ENCODE measurements around the gene ACP7.

ACP7 gene

DNA sequence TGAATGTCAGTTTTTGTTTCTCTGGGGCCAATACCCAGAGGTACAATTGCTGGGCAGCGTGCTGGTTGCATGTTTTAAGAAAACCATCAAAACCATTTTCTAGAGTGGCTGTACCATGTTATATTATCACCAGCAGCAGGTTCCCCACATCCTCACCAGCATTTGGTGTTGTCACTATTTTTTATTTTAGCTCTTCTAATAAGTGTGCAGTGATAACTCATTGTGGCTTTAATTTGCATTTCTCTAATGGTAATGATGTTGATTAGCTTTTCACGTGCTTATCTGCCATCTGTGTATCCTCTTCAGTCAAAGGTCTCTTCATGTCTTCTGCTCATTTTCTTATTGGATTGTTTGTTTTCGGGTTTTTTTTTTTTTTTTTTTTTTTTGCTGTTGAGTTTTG lies 63.3 kb downstream of the ACP7 start:
- Histone ChIP-seq H4K12ac (ENCODE audit: low read depth, low read length) (no peak overlapping the region), H4K91ac (ENCODE audit: low read depth, low read length) (no peak overlapping the region), H3K27ac (ENCODE audit: low read depth, low read length) (no peak overlapping the region), H3K4me2 (ENCODE audit: low read length) (no peak overlapping the region), H4K8ac (ENCODE audit: low read depth, low read length) (no peak overlapping the region), H2BK12ac (ENCODE audit: low read length) (no peak overlapping the region), H3K9me3 (ENCODE audit: insufficient read depth, low read depth, low read length) (no peaks in the 10 kb centered on the region), H3K23ac (ENCODE audit: low read length) (no peak overlapping the region), H3K4me3 (ENCODE audit: low read depth, low read length) (no peak overlapping the region), H3K36me3 (ENCODE audit: control insufficient read depth in 1 of 2, insufficient read depth in 2 of 2, low read length in 2 of 2) (peaks cover 0 to 3% of the 10 kb centered on the region in 2 experiments), H3K18ac (ENCODE audit: low read length) (no peak overlapping the region), H3K4me1 (ENCODE audit: control insufficient read depth in 1 of 2, insufficient read depth in 2 of 2, low read length in 2 of 2) (peaks cover 15 to 28% of the 10 kb centered on the region in 2 experiments), H2BK5ac (ENCODE audit: low read depth, low read length, poor library complexity) (no peak overlapping the region), H3K14ac (ENCODE audit: low read length) (no peak overlapping the region), H3K9ac (ENCODE audit: low read length) (no peak overlapping the region), H2AFZ (ENCODE audit: insufficient read depth, low read length, poor library complexity) (no peak overlapping the region), H3K4ac (ENCODE audit: low read depth, low read length) (no peak overlapping the region), H2BK120ac (ENCODE audit: insufficient read depth, low read length, poor library complexity) (no peak overlapping the region), H3K79me2 (ENCODE audit: control insufficient read depth, insufficient read depth, low read length, poor library complexity) (peaks cover 17% of the 10 kb centered on the region), H3K79me1 (ENCODE audit: low read length) (peaks cover 13% of the 10 kb centered on the region), H2AK5ac (ENCODE audit: low read length) (no peak overlapping the region), H3K27me3 (ENCODE audit: insufficient read depth, low read length) (no peaks in the 10 kb centered on the region)
- no CpG with 5 or more reads among the region's 3 CpGs for WGBS (ENCODE audit: extremely low coverage, insufficient coverage, insufficient read length)
- no peak for DNase-seq

DNA sequence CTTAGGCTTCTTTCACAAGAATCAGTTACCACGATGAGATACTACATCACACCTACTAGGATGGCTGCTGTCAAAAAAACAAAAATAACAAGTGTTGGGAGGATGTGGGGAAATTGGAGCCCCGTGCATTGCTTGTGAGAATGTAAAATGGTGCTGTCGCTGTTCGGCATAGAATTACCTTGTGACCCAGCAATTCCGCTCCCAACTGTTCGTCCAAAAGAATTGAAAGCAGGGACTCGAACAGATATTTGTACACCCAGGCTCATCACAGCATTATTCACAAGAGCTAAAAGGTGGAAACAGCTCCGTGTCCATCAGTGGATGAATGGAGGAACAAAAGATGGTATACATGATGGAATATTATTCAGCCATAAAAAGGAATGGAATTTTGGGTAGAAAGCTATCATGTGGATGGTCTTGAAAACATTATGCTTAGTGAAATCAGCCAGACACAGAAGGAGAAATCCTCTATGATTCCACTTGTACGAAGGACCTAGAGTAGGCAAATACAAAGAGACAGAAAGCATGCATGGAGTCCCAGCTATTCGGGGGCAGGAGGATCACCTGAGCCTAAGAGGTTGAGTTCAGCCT lies 64.9 kb downstream of the ACP7 start:
- H4K91ac ChIP-seq (ENCODE audit: low read depth, low read length): no peak overlapping the region
- no peak overlapping the region for H2BK120ac ChIP-seq (ENCODE audit: insufficient read depth, low read length, poor library complexity)
- H4K8ac ChIP-seq (ENCODE audit: low read depth, low read length): no peak overlapping the region
- no peak overlapping the region for H4K12ac ChIP-seq (ENCODE audit: low read depth, low read length)
- peak overlapping the region; percentile 57 for H3K4ac ChIP-seq (ENCODE audit: low read depth, low read length)
- H3K27ac ChIP-seq (ENCODE audit: low read depth, low read length): no peak overlapping the region
- H3K27me3 ChIP-seq (ENCODE audit: insufficient read depth, low read length): no peaks in the 10 kb centered on the region
- H3K9ac ChIP-seq (ENCODE audit: low read length): no peak overlapping the region
- H3K36me3 ChIP-seq (ENCODE audit: control insufficient read depth in 1 of 2, insufficient read depth in 2 of 2, low read length in 2 of 2): peaks cover 1 to 3% of the 10 kb centered on the region in 2 experiments
- H3K4me2 ChIP-seq (ENCODE audit: low read length): no peak overlapping the region
- H2BK5ac ChIP-seq (ENCODE audit: low read depth, low read length, poor library complexity): no peak overlapping the region
- H3K4me1 ChIP-seq (ENCODE audit: control insufficient read depth in 1 of 2, insufficient read depth in 2 of 2, low read length in 2 of 2): peaks cover 19 to 27% of the 10 kb centered on the region in 2 experiments
- peaks cover 17% of the 10 kb centered on the region for H3K79me2 ChIP-seq (ENCODE audit: control insufficient read depth, insufficient read depth, low read length, poor library complexity)
- no peak overlapping the region for H3K18ac ChIP-seq (ENCODE audit: low read length)
- no peak overlapping the region for H2AFZ ChIP-seq (ENCODE audit: insufficient read depth, low read length, poor library complexity)
- no peak overlapping the region for H3K4me3 ChIP-seq (ENCODE audit: low read depth, low read length)
- no peak overlapping the region for H3K23ac ChIP-seq (ENCODE audit: low read length)
- no peak overlapping the region for H2BK12ac ChIP-seq (ENCODE audit: low read length)
- WGBS (ENCODE audit: extremely low coverage, insufficient coverage, insufficient read length): no CpG with 5 or more reads among the region's 10 CpGs
- DNase-seq: no peak
- no peaks in the 10 kb centered on the region for H3K9me3 ChIP-seq (ENCODE audit: insufficient read depth, low read depth, low read length)
- no peak overlapping the region for H3K14ac ChIP-seq (ENCODE audit: low read length)
- peaks cover 14% of the 10 kb centered on the region for H3K79me1 ChIP-seq (ENCODE audit: low read length)
- no peak overlapping the region for H2AK5ac ChIP-seq (ENCODE audit: low read length)

DNA sequence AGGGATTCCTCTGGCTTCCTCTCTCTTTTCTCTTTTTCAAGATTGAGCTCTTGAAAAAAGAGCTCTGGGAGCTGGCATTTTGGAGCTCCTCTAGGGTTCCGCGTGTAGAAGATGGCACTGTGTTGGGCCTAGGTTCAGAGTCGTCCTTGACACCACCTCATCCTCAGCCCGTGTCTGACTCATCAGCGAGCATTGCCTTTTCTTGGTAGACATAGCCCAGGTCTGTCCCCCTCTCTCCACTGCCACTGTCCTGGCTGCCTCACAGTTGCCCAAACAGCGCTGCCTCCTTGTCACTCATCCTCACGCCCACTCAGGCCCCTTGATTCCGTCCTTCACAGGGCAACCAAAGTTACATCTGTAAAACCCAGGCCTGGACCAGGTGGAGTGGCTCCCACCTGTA lies 66.1 kb downstream of the ACP7 start:
- Histone ChIP-seq H2BK12ac (ENCODE audit: low read length) (peak overlapping the region; percentile 18), H3K36me3 (ENCODE audit: control insufficient read depth in 1 of 2, insufficient read depth in 2 of 2, low read length in 2 of 2) (peaks cover 2 to 3% of the 10 kb centered on the region in 2 experiments), H3K27me3 (ENCODE audit: insufficient read depth, low read length) (no peaks in the 10 kb centered on the region), H3K9ac (ENCODE audit: low read length) (no peak overlapping the region), H3K4me2 (ENCODE audit: low read length) (no peak overlapping the region), H4K91ac (ENCODE audit: low read depth, low read length) (no peak overlapping the region), H4K12ac (ENCODE audit: low read depth, low read length) (no peak overlapping the region), H3K4me1 (ENCODE audit: control insufficient read depth in 1 of 2, insufficient read depth in 2 of 2, low read length in 2 of 2) (peaks cover 24 to 27% of the 10 kb centered on the region in 2 experiments), H3K14ac (ENCODE audit: low read length) (no peak overlapping the region), H3K18ac (ENCODE audit: low read length) (peak overlapping the region; percentile 9), H2AK5ac (ENCODE audit: low read length) (no peak overlapping the region), H3K23ac (ENCODE audit: low read length) (no peak overlapping the region), H3K9me3 (ENCODE audit: insufficient read depth, low read depth, low read length) (no peaks in the 10 kb centered on the region), H3K79me2 (ENCODE audit: control insufficient read depth, insufficient read depth, low read length, poor library complexity) (peaks cover 20% of the 10 kb centered on the region), H3K4ac (ENCODE audit: low read depth, low read length) (peak overlapping the region; percentile 59), H3K4me3 (ENCODE audit: low read depth, low read length) (no peak overlapping the region), H3K79me1 (ENCODE audit: low read length) (peaks cover 17% of the 10 kb centered on the region), H4K8ac (ENCODE audit: low read depth, low read length) (no peak overlapping the region), H2BK120ac (ENCODE audit: insufficient read depth, low read length, poor library complexity) (no peak overlapping the region), H3K27ac (ENCODE audit: low read depth, low read length) (no peak overlapping the region), H2AFZ (ENCODE audit: insufficient read depth, low read length, poor library complexity) (no peak overlapping the region), H2BK5ac (ENCODE audit: low read depth, low read length, poor library complexity) (no peak overlapping the region)
- DNase-seq: no peak
- no CpG with 5 or more reads among the region's 8 CpGs for WGBS (ENCODE audit: extremely low coverage, insufficient coverage, insufficient read length)

DNA sequence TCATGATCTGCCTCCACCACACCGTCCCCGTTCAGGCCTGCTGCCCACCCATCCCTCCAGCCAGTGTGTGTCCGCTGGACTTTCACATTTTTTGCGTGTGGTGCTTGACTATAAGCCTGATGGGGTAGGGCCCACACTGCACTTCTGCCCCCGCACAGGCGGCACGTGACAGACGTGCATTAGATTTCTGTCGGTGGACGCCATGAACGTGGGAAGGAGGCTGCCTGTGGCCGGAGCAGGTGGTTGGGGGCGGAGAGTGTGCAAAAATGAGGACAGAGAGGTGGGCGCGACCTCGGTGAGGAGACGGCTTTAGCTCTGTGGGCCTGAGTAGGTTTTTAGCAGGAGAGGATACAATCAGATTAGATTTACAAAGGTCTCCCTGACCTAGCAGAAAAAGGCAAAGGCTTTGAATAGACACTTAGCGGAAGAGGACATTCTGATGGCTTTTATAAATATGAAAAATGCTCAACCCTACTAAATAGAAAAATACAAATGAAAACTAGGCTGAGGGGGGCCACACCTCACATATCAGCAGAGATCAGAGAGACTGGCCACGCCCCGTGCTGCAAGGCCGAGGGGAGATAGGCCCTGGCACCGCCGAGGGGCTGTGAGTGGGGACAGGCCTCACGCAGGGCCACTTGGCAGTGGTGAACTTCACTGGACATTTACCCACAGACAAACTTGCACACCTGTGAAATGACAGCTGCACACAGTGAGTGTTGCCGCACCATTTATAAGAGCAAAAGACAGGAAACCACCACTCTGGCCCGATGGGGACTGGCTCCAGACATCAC lies 66.8 kb downstream of the ACP7 start:
- H3K79me2 ChIP-seq (ENCODE audit: control insufficient read depth, insufficient read depth, low read length, poor library complexity): peaks cover 22% of the 10 kb centered on the region
- H2AK5ac ChIP-seq (ENCODE audit: low read length): no peak overlapping the region
- H3K4ac ChIP-seq (ENCODE audit: low read depth, low read length): peak overlapping the region; percentile 7
- WGBS (ENCODE audit: extremely low coverage, insufficient coverage, insufficient read length): no CpG with 5 or more reads among the region's 26 CpGs
- no peaks in the 10 kb centered on the region for H3K27me3 ChIP-seq (ENCODE audit: insufficient read depth, low read length)
- no peak overlapping the region for H2BK120ac ChIP-seq (ENCODE audit: insufficient read depth, low read length, poor library complexity)
- no peak overlapping the region for H4K12ac ChIP-seq (ENCODE audit: low read depth, low read length)
- H4K91ac ChIP-seq (ENCODE audit: low read depth, low read length): no peak overlapping the region
- no peak overlapping the region for H4K8ac ChIP-seq (ENCODE audit: low read depth, low read length)
- no peak overlapping the region for H3K27ac ChIP-seq (ENCODE audit: low read depth, low read length)
- DNase-seq: no peak
- H3K9ac ChIP-seq (ENCODE audit: low read length): no peak overlapping the region
- H3K36me3 ChIP-seq (ENCODE audit: control insufficient read depth in 1 of 2, insufficient read depth in 2 of 2, low read length in 2 of 2): peaks cover 3 to 4% of the 10 kb centered on the region in 2 experiments
- no peak overlapping the region for H2BK5ac ChIP-seq (ENCODE audit: low read depth, low read length, poor library complexity)
- H3K14ac ChIP-seq (ENCODE audit: low read length): no peak overlapping the region
- H2BK12ac ChIP-seq (ENCODE audit: low read length): no peak overlapping the region
- H3K9me3 ChIP-seq (ENCODE audit: insufficient read depth, low read depth, low read length): no peaks in the 10 kb centered on the region
- peaks cover 28 to 31% of the 10 kb centered on the region in 2 experiments for H3K4me1 ChIP-seq (ENCODE audit: control insufficient read depth in 1 of 2, insufficient read depth in 2 of 2, low read length in 2 of 2)
- H3K79me1 ChIP-seq (ENCODE audit: low read length): peaks cover 16% of the 10 kb centered on the region
- no peak overlapping the region for H3K23ac ChIP-seq (ENCODE audit: low read length)
- H3K4me3 ChIP-seq (ENCODE audit: low read depth, low read length): no peak overlapping the region
- H3K18ac ChIP-seq (ENCODE audit: low read length): peak overlapping the region; percentile 49
- no peak overlapping the region for H3K4me2 ChIP-seq (ENCODE audit: low read length)
- no peak overlapping the region for H2AFZ ChIP-seq (ENCODE audit: insufficient read depth, low read length, poor library complexity)
